Tibial nerve (tissue), 4 donors: ENCODE data around the gene MAP3K21. TPM values are rescaled to one million over a fixed set of nuclear protein-coding genes. Genes with fewer than 3 reads are reported as not detected.

Source experiments
- DNase-seq, 2 donors: peaks; one replicate each; pipeline ENCODE4 v3.0.0-alpha.2; 2019; ENCODE audit warnings: low spot score in 2 of 2
- H3K27ac ChIP-seq, 4 donors: fragments of 200-600 bp; sonication (generic) in 3 of 4; one replicate each; pipeline ENCODE4 v1.5.1; 2017 to 2019; ENCODE audit warnings: mild to moderate bottlenecking in 1 of 4
- H3K27me3 ChIP-seq, 2 donors: fragments of 200-600 bp; sonication (generic) in 1 of 2; one replicate each; pipeline versions ENCODE4 v1.5.1 to v1.6.0; 2017 to 2019
- H3K36me3 ChIP-seq, 3 donors: fragments of 200-600 bp; sonication (generic); one replicate each; pipeline ENCODE4 v1.5.1; 2018 to 2019
- H3K4me1 ChIP-seq, 4 donors: fragments of 200-600 bp; sonication (generic) in 3 of 4; one replicate each; pipeline ENCODE4 v1.5.1; 2017 to 2019
- H3K4me3 ChIP-seq, 4 donors: fragments of 200-600 bp; sonication (generic) in 3 of 4; one replicate each; pipeline ENCODE4 v1.5.1; 2017 to 2019; ENCODE audit warnings: mild to moderate bottlenecking in 1 of 4, moderate library complexity in 1 of 4
- H3K9me3 ChIP-seq, 4 donors: fragments of 200-600 bp; sonication (generic) in 3 of 4; one replicate each; pipeline ENCODE4 v1.5.1; 2017 to 2019
- CTCF ChIP-seq, 5 experiments: fragments of 200-600 bp in 3 of 5; fragments of 450-650 bp in 2 of 5; sonication (generic) in 3 of 5; IDR thresholded peaks; one replicate each; pipeline ENCODE4 v1.5.1; 2016 to 2019; ENCODE audit warnings: antibody characterized with exemption in 5 of 5, mild to moderate bottlenecking in 3 of 5, moderate library complexity in 2 of 5
- EP300 ChIP-seq, 2 donors: sonication (generic); formaldehyde crosslinking; IDR thresholded peaks; one replicate each; pipeline ENCODE4 v1.6.1; 2017; ENCODE audit warnings: antibody characterized with exemption in 2 of 2, mild to moderate bottlenecking in 1 of 2
- POLR2A ChIP-seq, 2 donors: fragments of 450-650 bp; IDR thresholded peaks; one replicate each; pipeline ENCODE4 v1.6.1; 2017; ENCODE audit warnings: antibody characterized with exemption in 2 of 2, mild to moderate bottlenecking in 2 of 2, moderate library complexity in 2 of 2
- WGBS, 2 donors: methylation state at CpG; one replicate each; pipeline ENCODE4 v1.1.5; 2018; 5-methylcytosine and 5-hydroxymethylcytosine counted together
- total RNA-seq, 4 donors: library from RNA; depleted of rRNA; stranded (reverse); fragments of >200 nt; gene quantifications; one replicate each; pipeline ENCODE4 v1.1.0, GENCODE V29; 2016

The MAP3K21 gene
- total RNA-seq, 4 donors from 2014 or later: 1.1 to 3.3 (median 1.8) TPM

- no peak for DNase-seq
- no peaks in the 10 kb centered on the region for H3K36me3 ChIP-seq
- H3K9me3 ChIP-seq: no peaks in the 10 kb centered on the region
- no peaks in the 10 kb centered on the region for H3K27me3 ChIP-seq
- 58 to 75% methylated on average over 1 of the region's 1 CpG for WGBS, 2 donors
- no peak overlapping the region for H3K4me3 ChIP-seq
- H3K27ac ChIP-seq: no peak overlapping the region
- TF ChIP-seq POLR2A (IDR thresholded peaks at IDR 0.05): no peak
- no peak for TF ChIP-seq CTCF (IDR thresholded peaks at IDR 0.05)
- TF ChIP-seq EP300 (IDR thresholded peaks at IDR 0.05): no peak
- H3K4me1 ChIP-seq: no peaks in the 10 kb centered on the region
These were observed 15.7 kb downstream of the MAP3K21 start for GRCh38 chr1:233343262-233343661.

GRCh38 chr1:233347338-233347737 is 19.8 kb downstream of the MAP3K21 start:
- H3K36me3 ChIP-seq: no peaks in the 10 kb centered on the region
- no peak for DNase-seq
- H3K27ac ChIP-seq: no peak overlapping the region
- 68 to 83% methylated on average over 5 of the region's 5 CpGs for WGBS, 2 donors
- no peaks in the 10 kb centered on the region for H3K27me3 ChIP-seq
- no peaks in the 10 kb centered on the region for H3K4me1 ChIP-seq
- H3K4me3 ChIP-seq: no peak overlapping the region
- no peaks in the 10 kb centered on the region for H3K9me3 ChIP-seq
- no peak for TF ChIP-seq CTCF (IDR thresholded peaks at IDR 0.05)
- no peak for TF ChIP-seq POLR2A (IDR thresholded peaks at IDR 0.05)
- TF ChIP-seq EP300 (IDR thresholded peaks at IDR 0.05): no peak

DNA sequence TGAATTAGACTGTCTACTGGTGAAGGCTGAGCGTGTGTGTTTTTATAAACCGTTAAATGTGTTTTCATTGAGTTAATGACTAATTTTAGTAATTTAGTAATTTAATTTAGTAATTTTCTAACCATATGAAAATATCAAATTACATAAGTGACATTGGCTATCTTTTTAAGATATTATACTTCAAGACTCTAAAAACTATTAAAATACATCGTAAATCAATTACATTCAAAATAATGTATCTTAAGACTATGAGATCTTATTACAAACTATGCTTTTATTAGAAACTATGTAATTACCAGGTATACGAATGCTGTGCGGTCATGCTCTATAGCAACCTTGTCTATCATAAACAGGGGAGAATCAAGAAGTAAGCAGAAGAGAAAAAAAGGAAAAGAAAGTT is 21.6 kb downstream of the MAP3K21 start:
- Histone ChIP-seq H3K9me3 (no peaks in the 10 kb centered on the region), H3K27me3 (no peaks in the 10 kb centered on the region), H3K4me1 (no peaks in the 10 kb centered on the region), H3K27ac (no peak overlapping the region), H3K36me3 (no peaks in the 10 kb centered on the region), H3K4me3 (no peak overlapping the region)
- no peak for DNase-seq
- WGBS, 2 donors: 83 to 95% methylated on average over 5 of the region's 5 CpGs
- no peak for TF ChIP-seq CTCF (IDR thresholded peaks at IDR 0.05)
- no peak for TF ChIP-seq EP300 (IDR thresholded peaks at IDR 0.05)
- TF ChIP-seq POLR2A (IDR thresholded peaks at IDR 0.05): no peak

DNA sequence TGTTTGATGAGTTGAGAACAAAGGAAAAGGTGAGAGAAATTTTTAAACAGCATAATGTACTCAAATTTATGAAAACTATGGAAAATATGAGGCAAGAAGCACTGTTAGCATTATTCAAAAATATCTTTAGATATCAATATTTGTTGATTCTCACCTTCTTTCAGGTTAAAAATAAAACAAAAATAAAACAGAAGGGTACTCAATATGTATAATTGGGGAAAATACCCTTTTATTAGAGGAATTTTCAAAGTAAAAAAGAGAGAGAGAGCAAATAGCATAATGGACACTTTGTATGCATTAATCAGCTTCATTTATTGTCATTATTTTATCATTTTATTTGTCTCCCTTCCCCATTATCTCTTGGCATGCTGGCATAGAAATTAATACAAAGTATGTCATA is 27.5 kb downstream of the MAP3K21 start:
- Histone ChIP-seq H3K4me1 (no peaks in the 10 kb centered on the region), H3K9me3 (no peaks in the 10 kb centered on the region), H3K27me3 (no peaks in the 10 kb centered on the region), H3K36me3 (no peaks in the 10 kb centered on the region), H3K4me3 (no peak overlapping the region), H3K27ac (no peak overlapping the region)
- no peak for TF ChIP-seq EP300 (IDR thresholded peaks at IDR 0.05)
- TF ChIP-seq CTCF (IDR thresholded peaks at IDR 0.05): no peak
- TF ChIP-seq POLR2A (IDR thresholded peaks at IDR 0.05): no peak
- no peak for DNase-seq

DNA sequence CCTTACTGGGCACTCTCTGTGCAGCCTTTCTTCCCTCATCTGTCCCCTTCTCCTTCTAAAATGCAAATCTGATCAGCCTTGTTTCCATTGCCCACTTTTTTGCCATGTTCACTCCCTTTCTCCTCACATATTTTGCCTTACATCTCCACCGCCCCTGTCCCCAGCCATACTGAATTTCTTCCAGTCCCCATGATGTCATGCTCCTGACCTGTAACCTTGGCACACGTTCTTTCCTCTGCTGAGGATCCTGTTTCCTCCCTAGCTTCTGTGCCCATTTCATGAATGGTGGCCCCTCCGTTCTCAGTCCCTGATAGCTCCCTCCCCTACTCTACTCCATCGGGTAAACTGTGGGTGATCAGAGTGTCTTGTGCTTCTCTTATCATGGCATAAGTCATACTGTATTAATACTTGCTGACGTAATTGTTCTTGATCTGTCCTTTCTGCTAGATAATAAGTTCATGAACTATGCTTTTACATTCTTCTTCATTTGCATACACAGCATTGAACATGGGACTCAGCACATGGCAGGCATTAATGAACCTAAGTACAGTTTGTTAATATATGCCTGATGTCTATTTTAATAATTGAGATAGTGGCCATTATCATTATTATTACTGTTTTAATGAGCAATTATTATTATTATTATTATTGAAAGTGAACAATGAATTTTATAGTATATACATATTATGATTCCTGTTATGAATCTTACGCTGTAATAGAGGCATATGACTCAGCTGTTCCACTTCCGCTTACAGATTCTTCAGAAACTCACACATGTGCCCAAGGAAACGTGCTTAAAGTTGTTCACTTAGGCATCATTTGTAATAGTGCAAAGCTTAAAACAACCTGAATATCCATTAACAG is 28.5 kb downstream of the MAP3K21 start:
- Histone ChIP-seq H3K4me1 (no peaks in the 10 kb centered on the region), H3K4me3 (no peak overlapping the region), H3K9me3 (no peaks in the 10 kb centered on the region), H3K36me3 (no peaks in the 10 kb centered on the region), H3K27ac (no peak overlapping the region), H3K27me3 (no peaks in the 10 kb centered on the region)
- no peak for DNase-seq
- TF ChIP-seq EP300 (IDR thresholded peaks at IDR 0.05): no peak
- no peak for TF ChIP-seq POLR2A (IDR thresholded peaks at IDR 0.05)
- no peak for TF ChIP-seq CTCF (IDR thresholded peaks at IDR 0.05)
- WGBS, 2 donors: 70 to 77% methylated on average over 8 of the region's 8 CpGs
